ENCODE measurements around the gene SMIM35. TPM values are rescaled to one million over a fixed set of nuclear protein-coding genes. Genes with fewer than 3 reads are reported as not detected.

Gene SMIM35
- total and polyA plus RNA-seq, 2 donors (not counting 1 experiment from before 2014, with no cell fraction given): not detected

- Histone ChIP-seq H4K20me1 (ENCODE audit: control insufficient read depth, extremely low read depth, insufficient read depth, low read length) (no peaks in the 10 kb centered on the region), H3K4me1 (ENCODE audit: control insufficient read depth, extremely low read depth, insufficient read depth, low read length) (no peaks in the 10 kb centered on the region), H3K27ac (ENCODE audit: insufficient read depth, low read length) (no peak overlapping the region), H3K36me3 (ENCODE audit: control insufficient read depth, insufficient read depth, low read length) (no peaks in the 10 kb centered on the region), H3K4me3 (replicated peaks in 1 of 4; ENCODE audit: control extremely low read depth in 1 of 4, insufficient read depth in 1 of 4, low read depth in 3 of 4, low read length in 4 of 4) (no peak overlapping the region), H3K27me3 (ENCODE audit: control insufficient read depth, insufficient read depth, low read length) (no peaks in the 10 kb centered on the region), H3K9ac (ENCODE audit: insufficient read depth, low read length) (no peak overlapping the region), H3K4me2 (ENCODE audit: extremely low read depth, insufficient read depth, low read length) (no peak overlapping the region), H3K79me2 (ENCODE audit: control insufficient read depth, insufficient read depth, low read length) (no peaks in the 10 kb centered on the region), H2AFZ (ENCODE audit: low read length) (no peak overlapping the region), H3K9me3 (ENCODE audit: control insufficient read depth, insufficient read depth, low read depth, low read length) (no peaks in the 10 kb centered on the region)
- TF ChIP-seq EZH2 (IDR thresholded peaks at IDR 0.05; ENCODE audit: low read length, missing control alignments) (no peak), CTCF (conservative IDR thresholded peaks at IDR 0.05 in 1 of 2, IDR thresholded peaks at IDR 0.05 in 1 of 2; ENCODE audit: low read depth in 1 of 2, low read length in 2 of 2) (no peak)
- no peak for DNase-seq (ENCODE audit: low read depth in 2 of 2)
Measured at GRCh38 chr11:118061586-118062125, 25.1 kb downstream of the SMIM35 start.

- Histone ChIP-seq H3K27ac (ENCODE audit: insufficient read depth, low read length) (no peak overlapping the region), H2AFZ (ENCODE audit: low read length) (no peak overlapping the region), H3K36me3 (ENCODE audit: control insufficient read depth, insufficient read depth, low read length) (no peaks in the 10 kb centered on the region), H3K9ac (ENCODE audit: insufficient read depth, low read length) (no peak overlapping the region), H3K4me3 (replicated peaks in 1 of 4; ENCODE audit: control extremely low read depth in 1 of 4, insufficient read depth in 1 of 4, low read depth in 3 of 4, low read length in 4 of 4) (no peak overlapping the region), H4K20me1 (ENCODE audit: control insufficient read depth, extremely low read depth, insufficient read depth, low read length) (no peaks in the 10 kb centered on the region), H3K27me3 (ENCODE audit: control insufficient read depth, insufficient read depth, low read length) (no peaks in the 10 kb centered on the region), H3K4me2 (ENCODE audit: extremely low read depth, insufficient read depth, low read length) (no peak overlapping the region), H3K9me3 (ENCODE audit: control insufficient read depth, insufficient read depth, low read depth, low read length) (no peaks in the 10 kb centered on the region), H3K4me1 (ENCODE audit: control insufficient read depth, extremely low read depth, insufficient read depth, low read length) (no peaks in the 10 kb centered on the region), H3K79me2 (ENCODE audit: control insufficient read depth, insufficient read depth, low read length) (no peaks in the 10 kb centered on the region)
- no peak for DNase-seq (ENCODE audit: low read depth in 2 of 2)
- TF ChIP-seq CTCF (conservative IDR thresholded peaks at IDR 0.05 in 1 of 2, IDR thresholded peaks at IDR 0.05 in 1 of 2; ENCODE audit: low read depth in 1 of 2, low read length in 2 of 2): no peak
- no peak for TF ChIP-seq EZH2 (IDR thresholded peaks at IDR 0.05; ENCODE audit: low read length, missing control alignments)
Measured at GRCh38 chr11:118060869-118061268, 25.9 kb downstream of the SMIM35 start.

DNA sequence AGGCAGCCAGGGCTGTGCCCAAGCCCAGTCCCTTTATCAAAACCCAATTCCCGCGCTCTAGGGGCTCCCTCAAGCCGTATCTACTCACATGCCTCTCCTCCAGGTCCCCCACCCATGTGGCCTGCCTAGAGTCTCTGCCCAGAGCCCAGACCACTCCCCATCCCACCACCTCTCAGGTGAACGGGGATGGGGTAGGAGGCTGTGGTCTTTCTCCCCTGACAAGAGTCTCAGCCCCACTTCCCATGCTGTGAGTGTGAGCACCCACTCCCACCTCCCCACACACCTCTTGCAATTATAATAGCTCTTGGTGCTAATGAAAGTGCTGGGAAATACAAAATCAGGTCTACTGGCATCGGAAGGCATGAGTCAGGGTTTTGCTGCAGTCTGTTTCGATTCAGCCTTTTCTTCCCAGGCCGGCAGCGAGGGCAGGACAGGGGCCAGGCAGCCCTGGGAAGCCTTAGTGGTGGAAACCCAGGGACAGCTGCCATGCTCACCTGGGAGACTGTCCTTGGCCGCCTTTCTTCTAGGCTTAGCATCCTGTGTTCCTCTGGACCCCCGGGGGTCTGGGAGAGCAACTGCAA lies 26.6 kb downstream of the SMIM35 start:
- no peaks in the 10 kb centered on the region for H3K79me2 ChIP-seq (ENCODE audit: control insufficient read depth, insufficient read depth, low read length)
- no peaks in the 10 kb centered on the region for H4K20me1 ChIP-seq (ENCODE audit: control insufficient read depth, extremely low read depth, insufficient read depth, low read length)
- no peak overlapping the region for H3K4me3 ChIP-seq (replicated peaks in 1 of 4; ENCODE audit: control extremely low read depth in 1 of 4, insufficient read depth in 1 of 4, low read depth in 3 of 4, low read length in 4 of 4)
- H3K27me3 ChIP-seq (ENCODE audit: control insufficient read depth, insufficient read depth, low read length): no peaks in the 10 kb centered on the region
- no peak overlapping the region for H3K4me2 ChIP-seq (ENCODE audit: extremely low read depth, insufficient read depth, low read length)
- H3K27ac ChIP-seq (ENCODE audit: insufficient read depth, low read length): no peak overlapping the region
- TF ChIP-seq CTCF (conservative IDR thresholded peaks at IDR 0.05 in 1 of 2, IDR thresholded peaks at IDR 0.05 in 1 of 2; ENCODE audit: low read depth in 1 of 2, low read length in 2 of 2) (no peak), EZH2 (IDR thresholded peaks at IDR 0.05; ENCODE audit: low read length, missing control alignments) (no peak)
- H2AFZ ChIP-seq (ENCODE audit: low read length): no peak overlapping the region
- no peaks in the 10 kb centered on the region for H3K4me1 ChIP-seq (ENCODE audit: control insufficient read depth, extremely low read depth, insufficient read depth, low read length)
- no peak overlapping the region for H3K9ac ChIP-seq (ENCODE audit: insufficient read depth, low read length)
- H3K9me3 ChIP-seq (ENCODE audit: control insufficient read depth, insufficient read depth, low read depth, low read length): no peaks in the 10 kb centered on the region
- no peak for DNase-seq (ENCODE audit: low read depth in 2 of 2)
- no peaks in the 10 kb centered on the region for H3K36me3 ChIP-seq (ENCODE audit: control insufficient read depth, insufficient read depth, low read length)
